ENCODE measurements around the gene CLIC5. TPM values are rescaled to one million over a fixed set of nuclear protein-coding genes. Genes with fewer than 3 reads are reported as not detected.
A peak's percentile ranks its signal among the peaks of the same experiment; 100 is the strongest.

Gene CLIC5
- total and polyA plus RNA-seq, 9 donors, result 8.5 to 15.4 (median 14.2) TPM

- Histone ChIP-seq H3K9me3 (replicated peaks; ENCODE audit: control insufficient read depth, low read depth, low read length) (no peaks in the 10 kb centered on the region), H3K4me3 (ENCODE audit: low read length) (no peak overlapping the region), H3K27me3 (ENCODE audit: control insufficient read depth, insufficient read depth, low read length) (peaks cover 24% of the 10 kb centered on the region), H3K27ac (ENCODE audit: low read length) (no peak overlapping the region), H3K36me3 (ENCODE audit: control insufficient read depth, insufficient read depth, low read length) (no peaks in the 10 kb centered on the region), H3K4me1 (ENCODE audit: control insufficient read depth, insufficient read depth, low read length) (peaks cover 3% of the 10 kb centered on the region)
- no peak for DNase-seq
- 78% methylated on average over 1 of the region's 3 CpGs for WGBS (ENCODE audit: insufficient coverage)
Observed at GRCh38 chr6:46010270-46010669, 5.4 kb downstream of the CLIC5 start.

GRCh38 chr6:46002264-46002663 lies 13.4 kb downstream of the CLIC5 start:
- H3K27ac ChIP-seq (ENCODE audit: low read length), result no peak overlapping the region
- no peaks in the 10 kb centered on the region for H3K36me3 ChIP-seq (ENCODE audit: control insufficient read depth, insufficient read depth, low read length)
- WGBS (ENCODE audit: insufficient coverage), result 89% methylated on average over 1 of the region's 1 CpG
- DNase-seq, result no peak
- H3K4me1 ChIP-seq (ENCODE audit: control insufficient read depth, insufficient read depth, low read length), result peaks cover 9% of the 10 kb centered on the region
- no peaks in the 10 kb centered on the region for H3K27me3 ChIP-seq (ENCODE audit: control insufficient read depth, insufficient read depth, low read length)
- no peaks in the 10 kb centered on the region for H3K9me3 ChIP-seq (replicated peaks; ENCODE audit: control insufficient read depth, low read depth, low read length)
- no peak overlapping the region for H3K4me3 ChIP-seq (ENCODE audit: low read length)

GRCh38 chr6:46000905-46001304 lies 14.8 kb downstream of the CLIC5 start:
- Histone ChIP-seq H3K4me1 (ENCODE audit: control insufficient read depth, insufficient read depth, low read length) (peaks cover 9% of the 10 kb centered on the region), H3K4me3 (ENCODE audit: low read length) (no peak overlapping the region)
- WGBS (ENCODE audit: insufficient coverage), result no CpG with 5 or more reads among the region's 1 CpG

GRCh38 chr6:45998524-45998923 lies 17.1 kb downstream of the CLIC5 start:
- no peak for DNase-seq
- H3K9me3 ChIP-seq (replicated peaks; ENCODE audit: control insufficient read depth, low read depth, low read length), result no peaks in the 10 kb centered on the region
- no peaks in the 10 kb centered on the region for H3K36me3 ChIP-seq (ENCODE audit: control insufficient read depth, insufficient read depth, low read length)
- H3K27me3 ChIP-seq (ENCODE audit: control insufficient read depth, insufficient read depth, low read length), result no peaks in the 10 kb centered on the region
- WGBS (ENCODE audit: insufficient coverage), result no CpG with 5 or more reads among the region's 2 CpGs
- H3K4me1 ChIP-seq (ENCODE audit: control insufficient read depth, insufficient read depth, low read length), result peaks cover 9% of the 10 kb centered on the region
- H3K4me3 ChIP-seq (ENCODE audit: low read length), result no peak overlapping the region
- H3K27ac ChIP-seq (ENCODE audit: low read length), result peak overlapping the region; percentile 29

More at GRCh38 chr6:46000905-46001304, 14.8 kb downstream of the CLIC5 start:
- no peaks in the 10 kb centered on the region for H3K36me3 ChIP-seq (ENCODE audit: control insufficient read depth, insufficient read depth, low read length)
- H3K27ac ChIP-seq (ENCODE audit: low read length), result no peak overlapping the region
- no peak for DNase-seq
- no peaks in the 10 kb centered on the region for H3K27me3 ChIP-seq (ENCODE audit: control insufficient read depth, insufficient read depth, low read length)
- no peaks in the 10 kb centered on the region for H3K9me3 ChIP-seq (replicated peaks; ENCODE audit: control insufficient read depth, low read depth, low read length)

- H3K9me3 ChIP-seq (replicated peaks; ENCODE audit: control insufficient read depth, low read depth, low read length), result no peaks in the 10 kb centered on the region
- no peaks in the 10 kb centered on the region for H3K36me3 ChIP-seq (ENCODE audit: control insufficient read depth, insufficient read depth, low read length)
- H3K4me1 ChIP-seq (ENCODE audit: control insufficient read depth, insufficient read depth, low read length), result peaks cover 9% of the 10 kb centered on the region
- no peak overlapping the region for H3K4me3 ChIP-seq (ENCODE audit: low read length)
- peak overlapping the region; percentile 29 for H3K27ac ChIP-seq (ENCODE audit: low read length)
- no peaks in the 10 kb centered on the region for H3K27me3 ChIP-seq (ENCODE audit: control insufficient read depth, insufficient read depth, low read length)
- WGBS (ENCODE audit: insufficient coverage), result 100% methylated on average over 1 of the region's 5 CpGs
- DNase-seq, result no peak
Observed at GRCh38 chr6:45997875-45998506, 17.7 kb downstream of the CLIC5 start.

- Histone ChIP-seq H3K9me3 (replicated peaks; ENCODE audit: control insufficient read depth, low read depth, low read length) (no peaks in the 10 kb centered on the region), H3K4me3 (ENCODE audit: low read length) (no peak overlapping the region), H3K4me1 (ENCODE audit: control insufficient read depth, insufficient read depth, low read length) (peaks cover 11% of the 10 kb centered on the region), H3K27me3 (ENCODE audit: control insufficient read depth, insufficient read depth, low read length) (no peaks in the 10 kb centered on the region), H3K36me3 (ENCODE audit: control insufficient read depth, insufficient read depth, low read length) (no peaks in the 10 kb centered on the region), H3K27ac (ENCODE audit: low read length) (no peak overlapping the region)
- no peak for DNase-seq
- WGBS (ENCODE audit: insufficient coverage), result no CpG with 5 or more reads among the region's 1 CpG
Observed at GRCh38 chr6:45991189-45991588, 24.5 kb downstream of the CLIC5 start.

GRCh38 chr6:45990162-45990561 lies 25.5 kb downstream of the CLIC5 start:
- peaks cover 13% of the 10 kb centered on the region for H3K4me1 ChIP-seq (ENCODE audit: control insufficient read depth, insufficient read depth, low read length)
- no peak overlapping the region for H3K27ac ChIP-seq (ENCODE audit: low read length)
- no peaks in the 10 kb centered on the region for H3K36me3 ChIP-seq (ENCODE audit: control insufficient read depth, insufficient read depth, low read length)
- no CpG with 5 or more reads among the region's 1 CpG for WGBS (ENCODE audit: insufficient coverage)
- DNase-seq, result no peak
- no peak overlapping the region for H3K4me3 ChIP-seq (ENCODE audit: low read length)
- H3K27me3 ChIP-seq (ENCODE audit: control insufficient read depth, insufficient read depth, low read length), result no peaks in the 10 kb centered on the region
- no peaks in the 10 kb centered on the region for H3K9me3 ChIP-seq (replicated peaks; ENCODE audit: control insufficient read depth, low read depth, low read length)

- 45% methylated on average over 2 of the region's 2 CpGs for WGBS (ENCODE audit: insufficient coverage)
- H3K27me3 ChIP-seq (ENCODE audit: control insufficient read depth, insufficient read depth, low read length), result no peaks in the 10 kb centered on the region
- DNase-seq, result no peak
- H3K4me1 ChIP-seq (ENCODE audit: control insufficient read depth, insufficient read depth, low read length), result peaks cover 13% of the 10 kb centered on the region
- H3K36me3 ChIP-seq (ENCODE audit: control insufficient read depth, insufficient read depth, low read length), result no peaks in the 10 kb centered on the region
- no peak overlapping the region for H3K4me3 ChIP-seq (ENCODE audit: low read length)
- H3K27ac ChIP-seq (ENCODE audit: low read length), result no peak overlapping the region
- no peaks in the 10 kb centered on the region for H3K9me3 ChIP-seq (replicated peaks; ENCODE audit: control insufficient read depth, low read depth, low read length)
Observed at GRCh38 chr6:45988635-45989034, 27.0 kb downstream of the CLIC5 start.

GRCh38 chr6:45987856-45988255 lies 27.8 kb downstream of the CLIC5 start:
- Histone ChIP-seq H3K9me3 (replicated peaks; ENCODE audit: control insufficient read depth, low read depth, low read length) (no peaks in the 10 kb centered on the region), H3K27ac (ENCODE audit: low read length) (no peak overlapping the region), H3K27me3 (ENCODE audit: control insufficient read depth, insufficient read depth, low read length) (no peaks in the 10 kb centered on the region), H3K36me3 (ENCODE audit: control insufficient read depth, insufficient read depth, low read length) (no peaks in the 10 kb centered on the region), H3K4me3 (ENCODE audit: low read length) (no peak overlapping the region), H3K4me1 (ENCODE audit: control insufficient read depth, insufficient read depth, low read length) (peaks cover 13% of the 10 kb centered on the region)
- no CpG with 5 or more reads among the region's 1 CpG for WGBS (ENCODE audit: insufficient coverage)
- no peak for DNase-seq

- H3K9me3 ChIP-seq (replicated peaks; ENCODE audit: control insufficient read depth, low read depth, low read length), result no peaks in the 10 kb centered on the region
- H3K36me3 ChIP-seq (ENCODE audit: control insufficient read depth, insufficient read depth, low read length), result no peaks in the 10 kb centered on the region
- H3K4me1 ChIP-seq (ENCODE audit: control insufficient read depth, insufficient read depth, low read length), result peaks cover 13% of the 10 kb centered on the region
- peak; percentile 46 for DNase-seq
- no peak overlapping the region for H3K4me3 ChIP-seq (ENCODE audit: low read length)
- H3K27ac ChIP-seq (ENCODE audit: low read length), result peak overlapping the region; percentile 68
- H3K27me3 ChIP-seq (ENCODE audit: control insufficient read depth, insufficient read depth, low read length), result no peaks in the 10 kb centered on the region
Observed at GRCh38 chr6:45986746-45987274, 28.9 kb downstream of the CLIC5 start.

Data from muscle of leg (tissue), 11 donors.